ENCODE results near the gene FBXO44. TPM values are rescaled to one million over a fixed set of nuclear protein-coding genes. Genes with fewer than 3 reads are reported as not detected.

The FBXO44 gene
- total RNA-seq, 1 experiment from 2014 or later, result 24.5 TPM

DNA sequence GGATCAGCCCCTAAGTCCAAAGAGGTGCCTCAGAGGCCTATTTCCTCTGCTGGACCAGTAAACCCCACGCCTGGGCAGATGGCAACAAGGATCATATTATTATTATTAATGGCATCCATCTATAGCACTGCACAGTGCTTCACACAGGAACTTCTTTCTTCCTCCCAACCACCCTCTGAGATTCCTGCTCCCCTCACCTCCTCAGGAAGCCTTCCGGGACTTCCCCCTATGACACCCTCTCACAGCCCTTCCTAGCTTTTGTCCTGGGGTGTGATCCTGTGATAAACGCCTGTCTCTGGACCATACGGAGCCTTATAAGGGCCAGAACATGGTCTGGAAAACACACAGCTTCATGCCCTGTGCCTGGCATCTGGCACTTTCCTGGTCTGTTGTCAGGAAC, 3.7 kb upstream of the FBXO44 start:
- H3K4me1 ChIP-seq (ENCODE audit: insufficient read depth, low read length), result no peaks in the 10 kb centered on the region; the same call in 1 of the 2 replicates
- no peak overlapping the region for H2BK120ac ChIP-seq (ENCODE audit: low read depth, low read length, poor library complexity, severe bottlenecking)
- H2BK20ac ChIP-seq (ENCODE audit: low read depth, low read length, poor library complexity, severe bottlenecking), result no peak overlapping the region
- peak overlapping the region; percentile 14 for H3K4me2 ChIP-seq (ENCODE audit: insufficient read depth, insufficient read length, low read length)
- H3K79me2 ChIP-seq (ENCODE audit: insufficient read depth, low read length), result no peaks in the 10 kb centered on the region
- peaks cover 9% of the 10 kb centered on the region for H3K23me2 ChIP-seq (ENCODE audit: insufficient read length, low read depth, low read length, poor library complexity, severe bottlenecking)
- H4K91ac ChIP-seq (ENCODE audit: insufficient read length, low read depth, low read length), result no peak overlapping the region
- no peak overlapping the region for H2AK5ac ChIP-seq (ENCODE audit: insufficient read length, low read length)
- no peak overlapping the region for H4K8ac ChIP-seq (replicated peaks; ENCODE audit: insufficient read length, low read depth, low read length)
- H2BK5ac ChIP-seq (ENCODE audit: insufficient read length, low read length), result no peak overlapping the region
- WGBS (ENCODE audit: extremely low coverage, insufficient read length, low lambda C conversion rate), result no CpG with 5 or more reads among the region's 4 CpGs
- no peak overlapping the region for H3K18ac ChIP-seq (ENCODE audit: insufficient read length, low read depth, low read length)
- TF ChIP-seq, protein P1, sequence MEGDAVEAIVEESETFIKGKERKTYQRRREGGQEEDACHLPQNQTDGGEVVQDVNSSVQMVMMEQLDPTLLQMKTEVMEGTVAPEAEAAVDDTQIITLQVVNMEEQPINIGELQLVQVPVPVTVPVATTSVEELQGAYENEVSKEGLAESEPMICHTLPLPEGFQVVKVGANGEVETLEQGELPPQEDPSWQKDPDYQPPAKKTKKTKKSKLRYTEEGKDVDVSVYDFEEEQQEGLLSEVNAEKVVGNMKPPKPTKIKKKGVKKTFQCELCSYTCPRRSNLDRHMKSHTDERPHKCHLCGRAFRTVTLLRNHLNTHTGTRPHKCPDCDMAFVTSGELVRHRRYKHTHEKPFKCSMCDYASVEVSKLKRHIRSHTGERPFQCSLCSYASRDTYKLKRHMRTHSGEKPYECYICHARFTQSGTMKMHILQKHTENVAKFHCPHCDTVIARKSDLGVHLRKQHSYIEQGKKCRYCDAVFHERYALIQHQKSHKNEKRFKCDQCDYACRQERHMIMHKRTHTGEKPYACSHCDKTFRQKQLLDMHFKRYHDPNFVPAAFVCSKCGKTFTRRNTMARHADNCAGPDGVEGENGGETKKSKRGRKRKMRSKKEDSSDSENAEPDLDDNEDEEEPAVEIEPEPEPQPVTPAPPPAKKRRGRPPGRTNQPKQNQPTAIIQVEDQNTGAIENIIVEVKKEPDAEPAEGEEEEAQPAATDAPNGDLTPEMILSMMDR (conservative IDR thresholded peaks at IDR 0.05), result no peak
- no peak overlapping the region; the same call in 1 of the 2 replicates for H3K14ac ChIP-seq (ENCODE audit: insufficient read depth, low read length)
- H3T11ph ChIP-seq (ENCODE audit: low read length), result no peak overlapping the region
- no peak overlapping the region for H2AFZ ChIP-seq (ENCODE audit: low read length)
- H4K20me1 ChIP-seq (ENCODE audit: control insufficient read depth, insufficient read depth, insufficient read length), result no peaks in the 10 kb centered on the region
- Mint-ChIP-seq H3K27ac (peak overlapping the region in 2 of 3 experiments; percentile 23 to 65; a peak in 3 of 7 replicates), H3K36me3 (ENCODE audit: insufficient read depth in 1 of 3, low read depth in 3 of 3) (peaks cover 3% of the 10 kb centered on the region in 3 experiments), H3K4me1 (peaks cover 26 to 36% of the 10 kb centered on the region in 2 experiments), H3K4me3 (peak overlapping the region; percentile 41 to 65), H3K9me3 (no peaks in the 10 kb centered on the region; a peak in 1 of 5 replicates), H3K27me3 (ENCODE audit: low read depth) (peaks cover 49% of the 10 kb centered on the region)
- H3K79me1 ChIP-seq (ENCODE audit: insufficient read depth, low read depth, low read length, poor library complexity, severe bottlenecking), result no peaks in the 10 kb centered on the region
- H3K23ac ChIP-seq (ENCODE audit: insufficient read length, low read depth, low read length), result no peak overlapping the region
- H3K4ac ChIP-seq (ENCODE audit: low read depth, low read length), result no peak overlapping the region
- no peak overlapping the region for H3K56ac ChIP-seq (ENCODE audit: insufficient read length, low read depth, low read length)
- no peak overlapping the region for H3K27ac ChIP-seq (ENCODE audit: insufficient read length, low read depth, low read length)
- no peaks in the 10 kb centered on the region; the same call in 1 of the 2 replicates for H3K27me3 ChIP-seq (ENCODE audit: insufficient read depth, low read length)
- H3K9ac ChIP-seq (ENCODE audit: extremely low read depth, insufficient read length, low read length), result no peak overlapping the region
- H2BK12ac ChIP-seq (ENCODE audit: insufficient read length, low read depth, low read length), result no peak overlapping the region
- H2BK15ac ChIP-seq (ENCODE audit: low read depth, low read length), result no peak overlapping the region
- H3K9me3 ChIP-seq (ENCODE audit: control insufficient read depth, low read depth, low read length), result no peaks in the 10 kb centered on the region
- no peak for DNase-seq
- H4K5ac ChIP-seq (ENCODE audit: insufficient read length, low read depth, low read length), result no peak overlapping the region

Data from H9 (cell line).